Cortex of kidney (tissue), 1 donor: ENCODE measurements around the gene OSBPL3.
"Not testable (repeated sequence)": the region's sequence is repeated elsewhere in the genome, so short reads cannot be mapped to it uniquely, and the experiment has no call there.

Experiments used
- DNase-seq: peaks from one replicate; lab custom pipeline; 2025; lab: John Stamatoyannopoulos, UW

The OSBPL3 gene

GRCh38 chr7:24979863-24980533, at the start of gene OSBPL3:
OSBPL3 (minus strand) TSS chr7:24980178; CDS start chr7:24892472, 87,706 bp downstream.
- peak; percentile 63 for DNase-seq

- no peak for DNase-seq
Observed at GRCh38 chr7:25029075-25029474, 49.1 kb upstream of the OSBPL3 start.

- DNase-seq = no peak
Observed at GRCh38 chr7:25028370-25029021, 48.5 kb upstream of the OSBPL3 start.

- no peak for DNase-seq
Observed at GRCh38 chr7:25026156-25026555, 46.2 kb upstream of the OSBPL3 start.

- DNase-seq = no peak
Observed at GRCh38 chr7:25025218-25025671, 45.3 kb upstream of the OSBPL3 start.

- DNase-seq = no peak
Observed at GRCh38 chr7:25024066-25024465, 44.1 kb upstream of the OSBPL3 start.

- not testable (repeated sequence) for DNase-seq
Observed at GRCh38 chr7:25017671-25018070, 37.7 kb upstream of the OSBPL3 start.

GRCh38 chr7:25014756-25015155, 34.8 kb upstream of the OSBPL3 start:
- no peak for DNase-seq

GRCh38 chr7:25012710-25013109, 32.7 kb upstream of the OSBPL3 start:
- not testable (repeated sequence) for DNase-seq

GRCh38 chr7:25012254-25012653, 32.3 kb upstream of the OSBPL3 start:
- no peak for DNase-seq

GRCh38 chr7:25009257-25009656, 29.3 kb upstream of the OSBPL3 start:
- DNase-seq = no peak

- DNase-seq = no peak
Observed at GRCh38 chr7:25007668-25008067, 27.7 kb upstream of the OSBPL3 start.

- no peak for DNase-seq
Observed at GRCh38 chr7:25006276-25006675, 26.3 kb upstream of the OSBPL3 start.

GRCh38 chr7:25005658-25006057, 25.7 kb upstream of the OSBPL3 start:
- no peak for DNase-seq

- DNase-seq = no peak
Observed at GRCh38 chr7:25002786-25003185, 22.8 kb upstream of the OSBPL3 start.

- no peak for DNase-seq
Observed at GRCh38 chr7:24995466-24995865, 15.5 kb upstream of the OSBPL3 start.

- DNase-seq = no peak
Observed at GRCh38 chr7:24992314-24992713, 12.3 kb upstream of the OSBPL3 start.

- no peak for DNase-seq
Observed at GRCh38 chr7:24991353-24991752, 11.4 kb upstream of the OSBPL3 start.

- no peak for DNase-seq
Observed at GRCh38 chr7:24987331-24987842, 7.4 kb upstream of the OSBPL3 start.

- no peak for DNase-seq
Observed at GRCh38 chr7:24982917-24983316, 2.9 kb upstream of the OSBPL3 start.

- no peak for DNase-seq
Observed at GRCh38 chr7:24981171-24981951, 1.4 kb upstream of the OSBPL3 start.

GRCh38 chr7:24980534-24981170, 674 bp upstream of the OSBPL3 start:
- DNase-seq = no peak
